Astrocyte of the spinal cord (primary cell): ENCODE data around the gene DENND1A.

Experiments
- DNase-seq: peaks from one replicate; pipeline ENCODE4 v3.0.0; 2011; ENCODE audit warnings: low read depth, low spot score
- H3K4me3 ChIP-seq: 2 replicates; pipeline ENCODE4 v1.5.1; 2011; ENCODE audit warnings: low read depth, mild to moderate bottlenecking, low read length, moderate library complexity
- CTCF ChIP-seq: IDR thresholded peaks from 2 replicates; pipeline ENCODE4 v1.5.1; 2012; ENCODE audit warnings: low read depth, mild to moderate bottlenecking, low read length, inconsistent platforms
- in situ Hi-C: cut with HindIII; loops from 2 replicates; pipeline ENCODE4 v1.10.0; 2017; ENCODE audit warnings: low sequenced_read_pairs

Gene DENND1A

GRCh38 chr9:123347289-123348060 is 582.5 kb downstream of the DENND1A start:
- no peak overlapping the region for H3K4me3 ChIP-seq
- in situ Hi-C loops, result no loop called here
- TF ChIP-seq CTCF, result no peak
- DNase-seq, result no peak

- no peak for TF ChIP-seq CTCF
- no peak overlapping the region for H3K4me3 ChIP-seq
- in situ Hi-C loops, result no loop called here
- DNase-seq, result no peak
Observed at GRCh38 chr9:123346826-123347225, 583.1 kb downstream of the DENND1A start.

- no peak for TF ChIP-seq CTCF
- H3K4me3 ChIP-seq, result no peak overlapping the region
- in situ Hi-C loops, result no loop called here
- no peak for DNase-seq
Observed at GRCh38 chr9:123346026-123346425, 583.9 kb downstream of the DENND1A start.

GRCh38 chr9:123345567-123345955 is 584.4 kb downstream of the DENND1A start:
- in situ Hi-C loops, result no loop called here
- no peak overlapping the region for H3K4me3 ChIP-seq
- no peak for TF ChIP-seq CTCF
- DNase-seq, result no peak

- TF ChIP-seq CTCF, result no peak
- DNase-seq, result no peak
- in situ Hi-C loops, result no loop called here
- no peak overlapping the region for H3K4me3 ChIP-seq
Observed at GRCh38 chr9:123344192-123344949, 585.6 kb downstream of the DENND1A start.

GRCh38 chr9:123343443-123344191 is 586.3 kb downstream of the DENND1A start:
- DNase-seq, result no peak
- no peak for TF ChIP-seq CTCF
- in situ Hi-C loops, result no loop called here
- H3K4me3 ChIP-seq, result no peak overlapping the region
